GM12872 (cell line): ENCODE results near the gene TMED1.

Experiments used
- CTCF ChIP-seq: IDR thresholded peaks from 3 replicates; pipeline ENCODE4 v1.5.1; 2011; ENCODE audit warnings: low read depth, mild to moderate bottlenecking, low read length, moderate library complexity; ENCODE audit not compliant: insufficient read depth

Gene TMED1

GRCh38 chr19:10846500-10847202 is 10.6 kb upstream of the TMED1 start:
- no peak for TF ChIP-seq CTCF

- TF ChIP-seq CTCF = no peak
Observed at GRCh38 chr19:10842788-10843187, 6.8 kb upstream of the TMED1 start.

- no peak for TF ChIP-seq CTCF
Observed at GRCh38 chr19:10839114-10840050, 3.4 kb upstream of the TMED1 start.

- no peak for TF ChIP-seq CTCF
Observed at GRCh38 chr19:10838377-10838776, 2.4 kb upstream of the TMED1 start.

- no peak for TF ChIP-seq CTCF
Observed at GRCh38 chr19:10836479-10837330, 693 bp upstream of the TMED1 start.

- TF ChIP-seq CTCF = no peak
Observed at GRCh38 chr19:10835089-10835753, 791 bp downstream of the TMED1 start.

GRCh38 chr19:10832939-10833296 is 3.1 kb downstream of the TMED1 start:
- TF ChIP-seq CTCF = no peak
